Activated T-helper 1 cell treated with anti-CD3 and anti-CD28 coated beads, Interleukin-12 subunit alpha, Interleukin-12 subunit beta, Interleukin-2, Interleukin-4 antibody, amounts not matched to agents 30 ng/mL and 10 ng/mL and 1 ng/mL, durations not matched to agents 14 hours and 24 hours and 36 hours (primary cell): Measurements from ENCODE around the gene CCDC187. TPM values are rescaled to one million over a fixed set of nuclear protein-coding genes. Genes with fewer than 3 reads are reported as not detected.

Source experiments
- DNase-seq: peaks from one replicate; pipeline ENCODE4 v3.0.0; 2021; ENCODE audit warnings: low spot score
- H3K27ac Mint-ChIP-seq: one replicate; pipeline ENCODE4 v1.8.0; 2021; ENCODE audit warnings: mild to moderate bottlenecking, mixed read lengths
- H3K27me3 Mint-ChIP-seq: one replicate; pipeline ENCODE4 v1.8.0; 2022; ENCODE audit warnings: mild to moderate bottlenecking, moderate library complexity, mixed read lengths; ENCODE audit not compliant: insufficient read depth
- H3K36me3 Mint-ChIP-seq: one replicate; pipeline ENCODE4 v1.8.0; 2021; ENCODE audit warnings: low read depth, mixed read lengths
- H3K4me1 Mint-ChIP-seq: one replicate; pipeline ENCODE4 v1.8.0; 2021; ENCODE audit warnings: low read depth, mixed read lengths
- H3K4me3 Mint-ChIP-seq: one replicate; pipeline ENCODE4 v1.8.0; 2021; ENCODE audit warnings: mild to moderate bottlenecking, moderate library complexity, mixed read lengths
- H3K9me3 Mint-ChIP-seq: one replicate; pipeline ENCODE4 v1.8.0; 2021; ENCODE audit warnings: mixed read lengths
- intact Hi-C: fragments of 100-400 bp; cut with micrococcal nuclease; formaldehyde crosslinking; loops from one replicate; pipeline ENCODE4 v1.15.1; 2024
- total RNA-seq: library from RNA; stranded (reverse); gene quantifications from 2 replicates; pipeline ENCODE4 v1.2.3, GENCODE V29; 2022

CCDC187 gene
- total RNA-seq, 1 donor from 2014 or later, result not detected

DNA sequence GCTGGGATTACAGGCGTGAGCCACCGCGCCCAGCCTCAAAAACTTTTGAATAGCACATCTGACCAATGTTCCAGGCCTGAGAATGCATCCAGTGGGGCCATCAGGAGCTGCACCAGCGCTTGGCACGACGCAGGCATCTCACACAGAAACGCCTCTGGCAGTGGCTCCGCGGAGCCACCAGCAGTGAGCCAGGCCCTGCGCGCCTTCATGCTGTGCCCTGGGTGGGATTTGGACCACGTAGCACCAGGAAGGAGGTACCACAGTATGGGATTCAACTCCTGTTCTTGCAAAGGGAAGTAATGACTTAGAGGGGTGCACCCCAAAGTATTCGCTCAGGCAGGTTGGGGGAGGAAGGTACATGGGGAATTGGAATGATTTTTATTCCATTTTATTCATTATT, 3.0 kb downstream of the CCDC187 start:
- intact Hi-C loops, result no loop called here
- H3K36me3 Mint-ChIP-seq, result no peaks in the 10 kb centered on the region
- H3K27ac Mint-ChIP-seq, result no peak overlapping the region
- no peaks in the 10 kb centered on the region for H3K9me3 Mint-ChIP-seq
- no peak for DNase-seq
- H3K4me3 Mint-ChIP-seq, result no peak overlapping the region
- no peaks in the 10 kb centered on the region for H3K27me3 Mint-ChIP-seq
- no peaks in the 10 kb centered on the region for H3K4me1 Mint-ChIP-seq

- Mint-ChIP-seq H3K27me3 (no peaks in the 10 kb centered on the region), H3K36me3 (no peaks in the 10 kb centered on the region), H3K4me3 (no peak overlapping the region), H3K27ac (no peak overlapping the region), H3K4me1 (no peaks in the 10 kb centered on the region), H3K9me3 (no peaks in the 10 kb centered on the region)
- DNase-seq, result no peak
- intact Hi-C loops, result no loop called here
Measured at GRCh38 chr9:136300016-136300545, 3.8 kb downstream of the CCDC187 start.

GRCh38 chr9:136299541-136299940, 4.4 kb downstream of the CCDC187 start:
- Mint-ChIP-seq H3K9me3 (no peaks in the 10 kb centered on the region), H3K36me3 (no peaks in the 10 kb centered on the region), H3K4me3 (no peak overlapping the region), H3K27me3 (no peaks in the 10 kb centered on the region), H3K27ac (no peak overlapping the region), H3K4me1 (no peaks in the 10 kb centered on the region)
- intact Hi-C loops, result no loop called here
- no peak for DNase-seq

- no peak overlapping the region for H3K4me3 Mint-ChIP-seq
- no peak overlapping the region for H3K27ac Mint-ChIP-seq
- H3K36me3 Mint-ChIP-seq, result no peaks in the 10 kb centered on the region
- DNase-seq, result no peak
- intact Hi-C loops, result no loop called here
- no peaks in the 10 kb centered on the region for H3K4me1 Mint-ChIP-seq
- H3K9me3 Mint-ChIP-seq, result no peaks in the 10 kb centered on the region
- no peaks in the 10 kb centered on the region for H3K27me3 Mint-ChIP-seq
Measured at GRCh38 chr9:136299116-136299515, 4.8 kb downstream of the CCDC187 start.

GRCh38 chr9:136297766-136298735, 5.8 kb downstream of the CCDC187 start:
- Mint-ChIP-seq H3K27me3 (no peaks in the 10 kb centered on the region), H3K4me1 (no peaks in the 10 kb centered on the region), H3K36me3 (no peaks in the 10 kb centered on the region), H3K27ac (no peak overlapping the region), H3K4me3 (no peak overlapping the region), H3K9me3 (no peaks in the 10 kb centered on the region)
- no peak for DNase-seq
- intact Hi-C loops, result no loop called here

- Mint-ChIP-seq H3K9me3 (no peaks in the 10 kb centered on the region), H3K4me1 (no peaks in the 10 kb centered on the region), H3K27me3 (no peaks in the 10 kb centered on the region), H3K27ac (no peak overlapping the region), H3K4me3 (no peak overlapping the region), H3K36me3 (no peaks in the 10 kb centered on the region)
- no peak for DNase-seq
- intact Hi-C loops, result no loop called here
Measured at GRCh38 chr9:136297016-136297691, 6.7 kb downstream of the CCDC187 start.

DNA sequence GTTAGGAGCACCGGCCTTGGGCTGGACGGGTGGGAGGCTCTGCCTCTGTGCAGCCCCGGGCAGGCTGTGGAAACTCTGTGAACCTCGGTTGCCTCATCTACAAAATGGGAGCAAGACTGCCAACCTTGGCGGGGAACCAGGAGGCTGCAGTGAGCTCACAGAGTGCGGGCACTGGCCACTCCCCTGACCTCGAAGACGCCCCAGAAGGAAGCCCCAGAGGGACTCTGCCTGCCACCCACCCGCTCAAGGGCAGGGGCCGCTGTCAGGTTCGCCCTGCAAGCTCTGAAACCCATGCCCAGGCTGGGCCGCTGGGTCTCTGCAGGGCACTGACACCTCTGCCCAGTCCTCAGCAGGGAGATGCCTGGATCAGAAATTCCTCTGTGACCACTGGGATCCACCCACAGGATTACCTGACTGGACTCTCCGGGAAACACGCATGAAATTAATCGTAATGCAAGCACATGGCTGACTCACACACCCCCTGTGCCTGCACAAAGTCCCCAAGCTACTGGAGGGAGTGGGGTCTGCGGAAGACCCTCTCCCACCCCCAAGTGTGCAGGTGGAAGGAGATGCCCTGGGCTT, 7.4 kb downstream of the CCDC187 start:
- H3K4me3 Mint-ChIP-seq, result no peak overlapping the region
- no peaks in the 10 kb centered on the region for H3K9me3 Mint-ChIP-seq
- no peak for DNase-seq
- H3K27me3 Mint-ChIP-seq, result no peaks in the 10 kb centered on the region
- H3K4me1 Mint-ChIP-seq, result no peaks in the 10 kb centered on the region
- H3K27ac Mint-ChIP-seq, result no peak overlapping the region
- intact Hi-C loops, result no loop called here
- no peaks in the 10 kb centered on the region for H3K36me3 Mint-ChIP-seq

- Mint-ChIP-seq H3K27ac (no peak overlapping the region), H3K4me1 (no peaks in the 10 kb centered on the region), H3K4me3 (no peak overlapping the region), H3K36me3 (no peaks in the 10 kb centered on the region), H3K27me3 (no peaks in the 10 kb centered on the region), H3K9me3 (no peaks in the 10 kb centered on the region)
- intact Hi-C loops, result no loop called here
- no peak for DNase-seq
Measured at GRCh38 chr9:136295542-136296433, 8.1 kb downstream of the CCDC187 start.

- no peak overlapping the region for H3K4me3 Mint-ChIP-seq
- H3K9me3 Mint-ChIP-seq, result no peaks in the 10 kb centered on the region
- intact Hi-C loops, result no loop called here
- no peak for DNase-seq
- no peaks in the 10 kb centered on the region for H3K36me3 Mint-ChIP-seq
- no peak overlapping the region for H3K27ac Mint-ChIP-seq
- no peaks in the 10 kb centered on the region for H3K4me1 Mint-ChIP-seq
- H3K27me3 Mint-ChIP-seq, result no peaks in the 10 kb centered on the region
Measured at GRCh38 chr9:136295055-136295454, 8.8 kb downstream of the CCDC187 start.

GRCh38 chr9:136294437-136294836, 9.5 kb downstream of the CCDC187 start:
- Mint-ChIP-seq H3K36me3 (no peaks in the 10 kb centered on the region), H3K27ac (no peak overlapping the region), H3K9me3 (no peaks in the 10 kb centered on the region), H3K4me1 (no peaks in the 10 kb centered on the region), H3K4me3 (no peak overlapping the region), H3K27me3 (no peaks in the 10 kb centered on the region)
- intact Hi-C loops, result no loop called here
- DNase-seq, result no peak

DNA sequence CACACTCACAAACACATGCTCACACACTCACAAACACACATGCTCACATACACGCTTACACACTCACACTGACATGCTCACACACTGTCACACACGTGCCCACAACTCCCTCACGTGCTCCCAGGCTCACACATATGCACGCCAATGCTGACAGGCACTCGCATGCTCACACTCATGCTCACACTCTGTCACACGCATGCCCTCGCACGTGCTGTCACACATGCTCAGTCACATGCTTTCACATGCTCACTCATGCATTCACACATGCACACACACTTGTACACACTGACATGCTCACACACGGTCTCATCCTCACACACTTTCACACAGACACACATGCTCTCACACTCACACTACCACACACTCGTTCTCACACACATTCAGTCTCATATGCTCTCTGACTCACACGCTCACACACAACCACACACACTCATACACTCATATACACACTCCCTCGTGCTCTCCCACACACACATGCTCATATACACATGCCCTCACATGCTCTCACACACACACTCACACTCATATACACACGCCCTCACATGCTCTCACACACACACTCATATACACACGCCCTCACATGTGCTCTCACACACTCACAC, 10.3 kb downstream of the CCDC187 start:
- Mint-ChIP-seq H3K9me3 (no peaks in the 10 kb centered on the region), H3K27ac (no peak overlapping the region), H3K27me3 (no peaks in the 10 kb centered on the region), H3K4me1 (no peaks in the 10 kb centered on the region), H3K4me3 (no peak overlapping the region), H3K36me3 (no peaks in the 10 kb centered on the region)
- no peak for DNase-seq
- intact Hi-C loops, result no loop called here
